Prostate gland (tissue), 1 donor: ENCODE measurements around the gene SLC12A3.

Source experiments
- POLR2A ChIP-seq: fragments of 450-650 bp; IDR thresholded peaks from one replicate; pipeline ENCODE4 v1.6.1; 2016; ENCODE audit warnings: antibody characterized with exemption, mild to moderate bottlenecking
- POLR2AphosphoS5 ChIP-seq: sonication (generic); formaldehyde crosslinking; IDR thresholded peaks from one replicate; pipeline ENCODE4 v1.6.1; 2017; ENCODE audit warnings: antibody characterized with exemption

- TF ChIP-seq POLR2AphosphoS5 (no peak), POLR2A (no peak)
Observed at GRCh38 chr16:56861092-56861610, 3.9 kb upstream of the SLC12A3 start.
